Lower lobe of right lung (tissue), 2 donors: ENCODE results near the gene KIFAP3. TPM values are rescaled to one million over a fixed set of nuclear protein-coding genes. Genes with fewer than 3 reads are reported as not detected.
"Not testable (repeated sequence)": the region's sequence is repeated elsewhere in the genome, so short reads cannot be mapped to it uniquely, and the experiment has no call there.

Source experiments
- ATAC-seq, 2 donors: fragments of 200-7000 bp; cut with Tn5 transposase; one replicate each; pipeline ENCODE4 v1.9.1; 2020 to 2022; ENCODE audit warnings: mild to moderate bottlenecking in 2 of 2, moderate library complexity in 2 of 2
- DNase-seq: peaks from one replicate; pipeline ENCODE4 v3.0.0-alpha.2; 2020
- H3K27ac ChIP-seq: fragments of 200-600 bp; one replicate; pipeline ENCODE4 v1.8.0; 2022
- H3K27me3 ChIP-seq: fragments of 200-600 bp; one replicate; pipeline ENCODE4 v1.8.0; 2022; ENCODE audit warnings: low read depth
- H3K36me3 ChIP-seq: fragments of 200-600 bp; one replicate; pipeline ENCODE4 v1.8.0; 2022; ENCODE audit warnings: mild to moderate bottlenecking
- H3K4me1 ChIP-seq: fragments of 200-600 bp; one replicate; pipeline ENCODE4 v1.8.0; 2022
- H3K4me3 ChIP-seq: fragments of 200-600 bp; one replicate; pipeline ENCODE4 v1.8.0; 2022; ENCODE audit warnings: mild to moderate bottlenecking
- H3K9me3 ChIP-seq: fragments of 200-600 bp; one replicate; pipeline ENCODE4 v1.8.0; 2022
- intact Hi-C: fragments of 100-400 bp; cut with DNase I; formaldehyde crosslinking; loops from one replicate; pipeline ENCODE4 v1.11.0; 2022
- total RNA-seq: library from RNA; stranded (reverse); fragmentation: NEBNext Ultra II Directional; extraction: Animal tissue kit (Norgen Biotek cat#: 25700); gene quantifications from one replicate; pipeline ENCODE4 v1.2.1, GENCODE V29; 2021
- TF ChIP-seq, protein P1 (sequence below): fragments of 200-600 bp; IDR thresholded peaks from one replicate; pipeline ENCODE4 v1.8.0; 2022; ENCODE audit warnings: antibody characterized with exemption, mild to moderate bottlenecking
- donor health status: DM: no; HTN: yes; CAD: no; lungs with severe emphysema.

Gene KIFAP3
- total RNA-seq, 1 donor from 2014 or later = 21.4 TPM

DNA sequence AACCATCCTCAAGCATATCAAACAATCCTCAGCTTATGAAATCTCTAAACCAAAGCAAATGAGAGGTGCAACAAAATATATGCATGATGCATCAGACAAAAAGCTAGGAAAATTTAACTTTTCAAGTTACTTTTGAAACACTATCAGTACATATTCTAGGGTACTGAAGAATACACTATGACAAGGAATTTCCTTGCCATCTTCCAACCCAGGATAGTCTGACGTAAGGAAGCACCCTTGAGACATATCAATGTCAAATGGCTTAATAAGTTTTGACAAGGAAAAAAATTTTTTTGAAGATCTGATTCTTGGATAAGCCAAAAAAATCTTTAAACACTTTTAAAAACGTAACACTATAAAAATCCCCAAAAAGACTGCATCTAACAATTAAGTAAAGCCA, 64.9 kb downstream of the KIFAP3 start:
- ATAC-seq (no peak), DNase-seq (no peak)
- H3K27me3 ChIP-seq = no peaks in the 10 kb centered on the region
- no peaks in the 10 kb centered on the region for H3K9me3 ChIP-seq
- H3K36me3 ChIP-seq = peaks cover 8% of the 10 kb centered on the region
- intact Hi-C loops = no loop called here
- H3K4me1 ChIP-seq = no peaks in the 10 kb centered on the region
- H3K4me3 ChIP-seq = no peak overlapping the region
- TF ChIP-seq, protein P1, sequence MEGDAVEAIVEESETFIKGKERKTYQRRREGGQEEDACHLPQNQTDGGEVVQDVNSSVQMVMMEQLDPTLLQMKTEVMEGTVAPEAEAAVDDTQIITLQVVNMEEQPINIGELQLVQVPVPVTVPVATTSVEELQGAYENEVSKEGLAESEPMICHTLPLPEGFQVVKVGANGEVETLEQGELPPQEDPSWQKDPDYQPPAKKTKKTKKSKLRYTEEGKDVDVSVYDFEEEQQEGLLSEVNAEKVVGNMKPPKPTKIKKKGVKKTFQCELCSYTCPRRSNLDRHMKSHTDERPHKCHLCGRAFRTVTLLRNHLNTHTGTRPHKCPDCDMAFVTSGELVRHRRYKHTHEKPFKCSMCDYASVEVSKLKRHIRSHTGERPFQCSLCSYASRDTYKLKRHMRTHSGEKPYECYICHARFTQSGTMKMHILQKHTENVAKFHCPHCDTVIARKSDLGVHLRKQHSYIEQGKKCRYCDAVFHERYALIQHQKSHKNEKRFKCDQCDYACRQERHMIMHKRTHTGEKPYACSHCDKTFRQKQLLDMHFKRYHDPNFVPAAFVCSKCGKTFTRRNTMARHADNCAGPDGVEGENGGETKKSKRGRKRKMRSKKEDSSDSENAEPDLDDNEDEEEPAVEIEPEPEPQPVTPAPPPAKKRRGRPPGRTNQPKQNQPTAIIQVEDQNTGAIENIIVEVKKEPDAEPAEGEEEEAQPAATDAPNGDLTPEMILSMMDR = no peak
- H3K27ac ChIP-seq = no peak overlapping the region

DNA sequence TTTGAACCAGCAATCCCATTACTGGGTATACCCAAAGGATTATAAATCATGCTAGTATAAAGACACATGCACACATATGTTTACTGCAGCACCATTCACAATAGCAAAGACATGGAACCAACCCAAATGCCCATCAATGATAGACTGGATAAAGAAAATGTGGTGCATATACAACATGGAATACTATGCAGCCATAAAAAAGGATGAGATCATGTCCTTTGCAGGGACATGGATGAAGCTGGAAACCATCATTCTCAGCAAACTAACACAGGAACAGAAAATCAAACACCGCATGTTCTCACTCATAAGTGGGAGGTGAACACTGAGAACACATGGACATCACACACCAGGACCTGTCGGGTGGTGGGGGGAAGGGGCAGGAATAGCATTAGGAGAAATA, 65.8 kb downstream of the KIFAP3 start:
- H3K9me3 ChIP-seq, intact Hi-C loops, H3K4me1 ChIP-seq, H3K36me3 ChIP-seq, H3K27me3 ChIP-seq, DNase-seq, H3K4me3 ChIP-seq, H3K27ac ChIP-seq, ATAC-seq: not testable (repeated sequence)

DNA sequence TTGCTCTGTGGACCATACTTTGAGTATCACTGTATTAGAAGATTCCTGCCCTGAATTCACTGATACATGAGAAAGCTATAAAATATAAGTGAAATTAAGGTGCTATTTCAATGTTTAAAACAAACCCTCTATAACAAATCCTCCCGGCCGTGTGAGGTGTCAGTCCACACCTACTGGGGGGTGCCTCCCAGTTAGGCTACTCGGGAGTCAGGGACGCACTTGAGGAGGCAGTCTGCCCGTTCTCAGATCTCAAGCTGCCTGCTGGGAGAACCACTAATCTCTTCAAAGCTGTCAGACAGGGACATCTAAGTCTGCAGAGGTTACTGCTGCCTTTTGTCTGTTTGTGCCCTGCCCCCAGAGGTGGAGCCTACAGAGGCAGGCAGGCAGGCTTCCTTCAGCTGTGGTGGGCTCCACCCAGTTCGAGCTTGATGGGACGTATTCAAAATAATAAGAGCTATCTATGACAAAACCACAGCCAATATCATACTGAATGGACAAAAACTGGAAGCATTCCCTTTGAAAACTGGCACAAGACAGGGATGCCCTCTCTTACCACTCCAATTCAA, 71.1 kb downstream of the KIFAP3 start:
- H3K9me3 ChIP-seq, H3K27ac ChIP-seq, H3K36me3 ChIP-seq, H3K27me3 ChIP-seq, intact Hi-C loops, ATAC-seq, DNase-seq, H3K4me1 ChIP-seq, H3K4me3 ChIP-seq: not testable (repeated sequence)

DNA sequence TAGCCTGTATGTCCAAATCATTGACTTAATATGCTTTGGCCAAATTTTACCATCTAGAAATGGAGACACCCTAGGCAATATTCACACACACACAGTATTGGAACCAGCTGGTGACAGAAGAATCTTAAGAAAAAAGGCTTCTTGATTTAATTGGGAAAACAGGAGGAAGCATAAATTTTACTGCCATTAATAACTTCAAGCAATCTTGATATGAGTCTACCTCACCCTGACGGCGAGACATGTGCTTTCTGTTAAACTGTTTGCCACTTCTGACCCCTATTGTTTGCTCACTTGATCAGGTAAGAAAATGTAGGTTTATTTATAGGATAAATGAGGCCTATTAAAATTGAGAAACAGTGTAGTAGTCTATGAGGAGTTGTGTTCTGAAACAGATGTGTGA, 73.2 kb downstream of the KIFAP3 start:
- TF ChIP-seq, protein P1 = no peak
- H3K9me3 ChIP-seq = no peaks in the 10 kb centered on the region
- no peaks in the 10 kb centered on the region for H3K36me3 ChIP-seq
- no peak overlapping the region for H3K4me3 ChIP-seq
- DNase-seq = no peak
- no peaks in the 10 kb centered on the region for H3K27me3 ChIP-seq
- ATAC-seq = no peak
- intact Hi-C loops = no loop called here
- H3K27ac ChIP-seq = no peak overlapping the region
- H3K4me1 ChIP-seq = no peaks in the 10 kb centered on the region

DNA sequence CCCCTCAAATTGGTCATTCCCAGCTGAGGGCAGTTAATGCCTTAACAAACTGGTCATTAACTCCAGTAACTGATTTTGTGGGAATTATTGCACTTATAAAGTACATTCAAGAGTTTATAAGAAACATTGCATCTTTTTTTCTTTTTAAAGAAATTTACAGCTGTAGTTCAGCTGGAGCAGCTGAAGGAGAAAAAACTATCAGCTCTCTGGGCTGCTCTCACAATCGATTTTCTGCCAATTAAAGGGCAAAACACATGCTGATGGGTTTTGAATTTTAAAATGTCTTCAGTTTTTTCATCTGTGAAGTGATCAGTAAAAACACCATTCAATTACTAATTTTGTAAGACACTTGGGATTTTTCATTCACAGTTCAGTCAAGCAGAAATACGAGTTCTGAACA, 74.7 kb downstream of the KIFAP3 start:
- Histone ChIP-seq H3K4me3 (no peak overlapping the region), H3K27ac (no peak overlapping the region), H3K36me3 (no peaks in the 10 kb centered on the region), H3K9me3 (no peaks in the 10 kb centered on the region), H3K27me3 (no peaks in the 10 kb centered on the region), H3K4me1 (no peaks in the 10 kb centered on the region)
- intact Hi-C loops = no loop called here
- no peak for ATAC-seq
- DNase-seq = no peak
- TF ChIP-seq, protein P1 = no peak

DNA sequence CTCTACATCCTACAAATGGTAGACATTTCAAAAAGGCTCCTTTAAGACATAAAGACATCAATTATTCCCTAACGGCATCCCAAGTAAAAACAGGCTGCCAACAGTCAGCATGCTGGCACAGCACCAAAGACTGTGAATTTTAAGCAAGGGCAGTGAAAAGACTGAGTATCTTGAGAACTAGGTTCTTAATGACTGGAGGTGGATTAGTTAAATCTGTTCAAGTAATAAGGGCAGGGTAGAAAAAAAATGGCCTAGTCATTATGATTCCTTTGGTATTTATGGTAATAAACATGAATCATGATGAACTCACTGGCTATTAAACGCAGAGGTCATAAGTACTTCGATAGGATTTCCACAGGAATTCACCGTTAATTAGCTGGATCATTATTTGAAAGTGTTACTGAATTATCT, 75.2 kb downstream of the KIFAP3 start:
- Histone ChIP-seq H3K4me1 (no peaks in the 10 kb centered on the region), H3K4me3 (no peak overlapping the region), H3K27ac (no peak overlapping the region), H3K9me3 (no peaks in the 10 kb centered on the region), H3K27me3 (no peaks in the 10 kb centered on the region), H3K36me3 (no peaks in the 10 kb centered on the region)
- TF ChIP-seq, protein P1 = no peak
- ATAC-seq = no peak
- no peak for DNase-seq
- intact Hi-C loops = no loop called here

DNA sequence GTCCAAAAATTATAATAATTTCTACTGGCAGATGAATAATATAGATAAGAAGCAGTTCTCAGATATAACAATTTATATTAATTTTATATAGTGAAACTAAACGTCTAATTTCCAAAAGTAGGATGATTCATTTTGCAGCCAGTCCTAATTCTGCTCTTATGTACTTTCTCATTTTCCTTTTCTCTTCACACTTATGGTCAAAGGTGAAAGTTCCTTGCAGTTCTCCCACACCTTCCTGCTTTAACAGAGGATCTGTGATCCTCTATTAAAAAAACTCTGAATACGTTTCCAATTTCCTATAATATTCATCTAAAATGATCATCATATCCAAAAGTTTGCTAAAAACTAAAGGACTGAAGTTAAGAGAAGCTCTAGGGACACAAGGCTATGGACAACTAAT, 78.5 kb downstream of the KIFAP3 start:
- Histone ChIP-seq H3K36me3 (no peaks in the 10 kb centered on the region), H3K27ac (no peak overlapping the region), H3K4me1 (no peaks in the 10 kb centered on the region), H3K4me3 (no peak overlapping the region), H3K27me3 (no peaks in the 10 kb centered on the region), H3K9me3 (no peaks in the 10 kb centered on the region)
- DNase-seq = no peak
- no peak for ATAC-seq
- TF ChIP-seq, protein P1 = no peak
- intact Hi-C loops = no loop called here
